ENCODE data around the gene GRK4.

GRK4 gene

DNA sequence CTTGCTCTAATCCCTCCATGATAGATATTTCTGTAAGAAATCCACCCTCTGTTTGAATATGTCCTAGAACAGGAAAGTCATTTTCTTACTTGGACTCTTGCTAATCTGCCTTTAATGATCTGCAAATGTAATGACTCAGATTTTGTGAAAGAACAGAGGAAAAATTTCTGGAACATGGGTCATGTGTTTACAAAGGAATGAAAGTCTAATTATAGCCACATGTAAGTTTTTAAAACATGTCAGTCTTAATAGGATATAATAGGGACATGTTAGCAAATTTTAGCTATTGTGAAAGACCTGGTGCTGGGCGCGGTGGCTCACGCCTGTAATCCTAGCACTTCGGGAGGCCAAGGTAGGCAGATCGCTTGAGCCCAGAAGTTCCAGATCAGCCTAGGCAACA is 47.6 kb downstream of the GRK4 start:
- no peak for DNase-seq (ENCODE audit: low spot score)

DNA sequence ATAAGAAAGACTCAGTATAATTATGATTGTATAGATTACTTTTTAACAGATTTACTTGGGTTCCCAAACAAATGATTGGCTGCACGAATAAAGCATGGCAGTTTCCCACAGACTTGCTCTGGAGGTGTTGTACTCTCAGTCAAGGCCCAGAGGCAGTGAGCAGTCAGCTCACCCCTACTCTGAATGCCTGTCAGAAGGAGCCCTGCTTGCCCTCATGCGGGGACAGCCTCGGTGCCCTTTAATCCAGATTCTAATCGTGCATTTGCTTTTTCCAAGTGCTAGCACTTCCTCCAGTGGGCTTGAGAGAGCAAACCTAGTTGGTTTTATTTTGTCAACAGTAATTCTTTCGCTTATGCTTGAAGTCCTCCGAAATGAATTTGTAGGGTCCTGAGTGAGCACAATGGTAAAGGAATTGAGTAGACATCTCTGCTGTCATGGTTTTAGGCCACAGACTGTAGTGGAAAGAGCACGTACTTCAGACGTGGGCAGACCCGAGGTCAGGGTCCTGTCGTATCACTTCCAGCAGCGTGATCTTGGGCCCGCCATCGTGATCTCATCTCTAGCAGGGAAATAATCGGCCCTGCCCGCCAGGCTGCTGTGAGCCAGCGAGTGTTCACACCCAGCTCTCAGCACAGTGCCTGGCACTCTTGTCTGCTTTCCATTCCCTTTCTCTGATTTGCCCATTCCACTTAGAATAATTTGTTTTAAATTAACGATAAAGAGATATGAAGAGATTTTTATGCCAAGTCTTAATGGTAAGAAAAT is 48.3 kb downstream of the GRK4 start:
- no peak for DNase-seq (ENCODE audit: low spot score)

DNA sequence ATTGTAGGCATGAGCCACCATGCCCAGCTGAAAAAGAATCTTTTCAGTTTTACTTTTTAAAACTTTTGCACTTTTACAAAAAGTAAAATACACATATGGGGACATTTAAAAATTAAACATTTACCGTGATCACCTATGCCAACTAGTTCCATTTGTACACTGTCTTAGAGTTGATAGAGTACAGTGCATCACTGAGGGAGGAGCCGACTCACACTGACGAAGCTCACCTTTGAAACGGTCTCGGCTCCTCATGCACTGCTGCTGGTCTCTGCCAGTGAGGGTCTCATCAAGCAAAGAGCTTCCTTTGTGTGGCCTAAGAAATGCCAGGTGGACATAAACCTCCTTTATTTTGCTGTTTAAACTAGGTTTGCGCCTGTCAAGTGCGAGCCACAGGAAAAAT is 50.0 kb downstream of the GRK4 start:
- DNase-seq (ENCODE audit: low spot score) = no peak

GRCh38 chr4:3013839-3014350 is 50.5 kb downstream of the GRK4 start:
- DNase-seq (ENCODE audit: low spot score) = peak; percentile 52

DNA sequence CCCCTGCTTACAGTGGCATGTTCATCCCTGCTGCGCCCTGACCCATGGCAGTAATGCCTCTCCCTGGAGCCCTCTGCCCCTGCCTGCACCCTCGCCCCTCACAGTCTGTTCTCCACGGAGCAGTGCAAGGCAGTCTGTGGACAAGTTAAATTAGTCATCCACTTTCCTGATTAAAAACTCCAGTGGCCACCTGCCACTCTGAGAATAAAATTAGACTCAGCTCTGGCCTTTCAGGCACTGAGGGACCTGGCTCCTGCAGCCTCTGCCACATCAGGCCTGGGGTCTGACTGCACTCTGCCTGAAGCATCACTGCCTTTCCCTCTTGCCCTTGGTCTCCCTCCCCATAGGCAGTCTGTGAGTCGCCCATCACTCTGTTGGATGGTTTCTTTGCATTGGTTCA is 53.6 kb downstream of the GRK4 start:
- DNase-seq (ENCODE audit: low spot score) = no peak

- DNase-seq (ENCODE audit: low spot score) = no peak
Observed at GRCh38 chr4:3017504-3017903, 54.1 kb downstream of the GRK4 start.

DNA sequence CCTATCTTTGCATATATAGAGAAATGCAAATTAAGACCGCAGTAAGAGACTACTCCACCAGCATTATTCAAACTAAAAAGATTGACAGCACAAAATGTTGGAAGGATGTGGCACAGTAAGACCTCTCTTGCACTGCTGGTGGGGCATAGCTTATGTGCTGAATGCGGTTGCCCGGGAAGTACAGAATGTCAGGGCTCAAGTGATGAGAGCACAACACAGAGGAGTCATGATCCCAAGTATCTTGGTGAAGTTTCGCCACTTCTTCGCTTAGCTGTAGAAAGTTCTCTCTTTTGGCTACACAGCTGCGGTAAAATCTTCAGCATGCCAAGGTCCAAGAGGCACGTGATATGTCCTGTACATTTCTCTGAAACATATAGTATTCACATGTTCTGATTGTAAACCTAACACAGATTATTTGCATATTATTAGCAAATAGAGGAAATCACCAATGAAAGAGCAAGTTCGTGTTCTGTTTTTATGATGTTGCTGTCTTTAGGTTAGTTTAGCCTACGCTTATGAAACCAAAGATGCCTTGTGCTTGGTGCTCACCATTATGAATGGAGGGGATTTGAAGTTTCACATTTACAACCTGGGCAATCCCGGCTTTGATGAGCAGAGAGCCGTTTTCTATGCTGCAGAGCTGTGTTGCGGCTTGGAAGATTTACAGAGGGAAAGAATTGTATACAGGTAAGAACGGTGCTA is 55.9 kb downstream of the GRK4 start:
- DNase-seq (ENCODE audit: low spot score) = no peak

- no peak for DNase-seq (ENCODE audit: low spot score)
Observed at GRCh38 chr4:3021127-3021526, 57.8 kb downstream of the GRK4 start.

- DNase-seq (ENCODE audit: low spot score) = no peak
Observed at GRCh38 chr4:3021627-3022026, 58.3 kb downstream of the GRK4 start.

GRCh38 chr4:3022112-3022511 is 58.7 kb downstream of the GRK4 start:
- no peak for DNase-seq (ENCODE audit: low spot score)

DNA sequence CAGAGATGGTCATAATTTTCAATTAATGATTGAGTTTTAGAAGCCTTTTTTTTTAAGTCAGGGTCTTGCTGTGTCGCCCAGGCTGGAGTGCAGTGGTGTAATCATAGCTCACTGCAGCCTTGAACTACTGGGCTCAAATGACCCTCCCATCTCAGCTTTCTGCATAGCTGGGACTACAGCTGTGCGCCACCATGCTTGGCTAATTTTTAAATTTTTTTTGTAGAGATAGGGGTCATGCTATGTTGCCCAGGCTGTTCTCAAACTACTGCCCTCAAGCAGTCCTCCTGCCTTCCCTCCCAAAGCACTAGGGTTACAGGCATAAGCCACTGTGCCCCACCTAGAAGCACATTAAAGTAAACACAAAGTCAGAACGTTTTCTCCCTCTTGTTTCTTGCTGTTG is 59.3 kb downstream of the GRK4 start:
- no peak for DNase-seq (ENCODE audit: low spot score)

DNA sequence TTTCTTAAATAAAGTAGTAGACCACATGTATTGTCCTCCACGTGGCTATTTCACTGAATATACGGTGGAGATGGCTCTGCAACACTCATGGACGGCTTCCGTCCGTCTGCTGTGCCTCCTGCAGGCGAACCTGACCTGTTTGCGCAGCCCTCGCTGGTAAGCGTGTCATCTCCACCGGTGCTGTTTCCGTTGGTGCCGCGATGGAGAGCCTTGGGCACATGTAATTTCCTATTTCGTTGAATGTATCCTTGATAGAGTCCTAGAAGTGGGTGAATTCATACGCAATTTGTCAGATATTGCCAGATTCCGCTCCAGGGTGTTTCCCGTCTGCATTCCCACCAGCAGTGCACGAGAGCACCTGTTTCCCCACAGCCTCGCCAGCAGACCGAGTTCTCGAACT is 62.5 kb downstream of the GRK4 start:
- no peak for DNase-seq (ENCODE audit: low spot score)

- no peak for DNase-seq (ENCODE audit: low spot score)
Observed at GRCh38 chr4:3026540-3026939, 63.2 kb downstream of the GRK4 start.

DNA sequence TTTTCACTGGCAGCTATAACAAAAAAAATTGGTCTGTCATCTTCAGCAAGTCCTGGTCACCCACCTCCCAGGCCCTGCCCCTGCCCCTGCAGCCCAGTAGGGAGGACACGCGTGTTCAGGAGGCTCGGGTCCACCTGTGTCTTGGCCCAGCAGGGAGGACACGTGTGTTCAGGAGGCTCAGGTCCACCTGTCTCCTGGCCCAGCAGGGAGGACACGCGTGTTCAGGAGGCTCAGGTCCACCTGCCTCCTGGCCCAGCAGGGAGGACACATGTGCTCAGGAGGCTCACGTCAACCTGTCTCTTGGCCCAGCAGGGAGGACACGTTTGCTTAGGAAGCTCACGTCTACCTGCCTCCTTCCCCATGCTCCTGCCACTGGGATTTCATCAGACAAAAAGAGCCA is 66.1 kb downstream of the GRK4 start:
- DNase-seq (ENCODE audit: low spot score) = no peak

GRCh38 chr4:3030566-3031356 is 67.4 kb downstream of the GRK4 start:
- no peak for DNase-seq (ENCODE audit: low spot score)

GRCh38 chr4:3031357-3032082 is 68.1 kb downstream of the GRK4 start:
- no peak for DNase-seq (ENCODE audit: low spot score)

- DNase-seq (ENCODE audit: low spot score) = no peak
Observed at GRCh38 chr4:3034231-3034630, 70.9 kb downstream of the GRK4 start.

DNA sequence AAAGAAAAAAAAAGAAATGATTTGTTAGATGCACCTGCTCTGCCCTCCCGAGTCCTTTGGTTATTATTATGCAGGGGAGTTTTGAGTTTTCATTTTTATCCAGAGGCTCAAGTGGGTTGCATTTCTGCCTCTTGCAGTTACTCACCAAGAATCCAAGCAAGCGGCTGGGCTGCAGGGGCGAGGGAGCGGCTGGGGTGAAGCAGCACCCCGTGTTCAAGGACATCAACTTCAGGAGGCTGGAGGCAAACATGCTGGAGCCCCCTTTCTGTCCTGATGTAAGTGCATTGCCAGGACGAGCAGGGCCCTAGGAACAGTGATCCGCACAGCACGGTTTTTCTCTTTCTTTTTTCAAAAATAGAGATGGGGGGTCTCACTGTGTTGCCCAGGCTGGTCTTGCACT is 71.9 kb downstream of the GRK4 start:
- no peak for DNase-seq (ENCODE audit: low spot score)

DNA sequence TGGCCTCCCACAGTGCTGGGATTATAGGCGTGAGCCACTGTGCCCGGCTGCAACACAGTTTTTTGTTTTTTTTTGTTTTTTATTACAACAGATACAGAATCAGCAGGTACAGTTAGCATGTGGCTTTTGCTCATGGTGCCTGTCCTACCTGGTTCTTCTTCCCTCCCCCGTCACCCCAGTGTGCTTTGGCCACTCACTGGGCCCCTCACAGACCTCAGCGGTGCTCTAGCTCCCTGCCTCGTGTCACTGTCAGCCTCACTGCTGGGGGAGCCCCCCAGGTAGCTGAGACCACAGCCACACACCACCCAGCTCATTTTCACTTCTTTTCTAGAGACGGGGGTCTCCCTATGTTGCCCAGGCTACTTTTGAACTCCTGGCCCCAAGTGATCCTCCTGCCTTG is 72.3 kb downstream of the GRK4 start:
- no peak for DNase-seq (ENCODE audit: low spot score)

DNA sequence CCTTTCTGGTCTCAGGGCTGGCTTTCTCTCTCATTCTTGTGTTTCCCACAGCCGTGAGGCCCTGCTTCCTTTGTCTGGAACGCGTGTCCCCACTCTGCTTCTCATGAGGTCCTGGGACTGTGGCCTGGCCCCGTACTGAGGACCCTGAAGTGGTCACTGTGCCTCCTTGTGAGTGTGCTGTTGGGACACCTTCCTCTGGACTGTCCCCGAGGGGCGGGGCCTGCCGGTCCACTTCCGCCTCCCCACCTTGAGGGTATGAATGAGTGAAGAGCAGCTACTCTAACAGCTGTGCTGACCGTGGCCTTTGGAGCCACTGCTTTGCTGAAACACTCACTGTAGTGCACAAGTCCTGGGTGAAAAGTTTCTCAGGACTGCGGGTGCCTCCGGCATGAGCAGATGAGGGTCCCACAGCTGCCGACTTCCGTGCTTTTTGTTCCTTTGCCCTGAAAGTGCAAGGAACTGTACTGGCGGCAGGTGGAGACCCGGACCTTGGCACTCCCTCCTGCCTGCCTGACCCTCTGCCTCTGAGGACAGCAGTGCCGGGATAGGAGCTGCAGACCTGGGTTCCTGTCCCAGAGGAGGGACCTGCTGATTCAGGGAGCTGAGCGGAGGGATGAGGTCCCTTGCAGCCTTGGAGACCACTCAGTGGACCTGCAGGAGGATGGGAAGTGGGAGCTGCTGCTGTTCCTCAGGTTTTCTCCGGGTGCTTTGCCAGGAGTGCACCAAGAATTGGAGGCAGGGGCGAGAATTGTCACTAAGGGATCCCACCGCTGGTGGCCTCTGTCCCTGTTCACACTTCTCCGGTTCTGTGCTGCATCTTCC is 73.0 kb downstream of the GRK4 start:
- DNase-seq (ENCODE audit: low spot score) = no peak

DNA sequence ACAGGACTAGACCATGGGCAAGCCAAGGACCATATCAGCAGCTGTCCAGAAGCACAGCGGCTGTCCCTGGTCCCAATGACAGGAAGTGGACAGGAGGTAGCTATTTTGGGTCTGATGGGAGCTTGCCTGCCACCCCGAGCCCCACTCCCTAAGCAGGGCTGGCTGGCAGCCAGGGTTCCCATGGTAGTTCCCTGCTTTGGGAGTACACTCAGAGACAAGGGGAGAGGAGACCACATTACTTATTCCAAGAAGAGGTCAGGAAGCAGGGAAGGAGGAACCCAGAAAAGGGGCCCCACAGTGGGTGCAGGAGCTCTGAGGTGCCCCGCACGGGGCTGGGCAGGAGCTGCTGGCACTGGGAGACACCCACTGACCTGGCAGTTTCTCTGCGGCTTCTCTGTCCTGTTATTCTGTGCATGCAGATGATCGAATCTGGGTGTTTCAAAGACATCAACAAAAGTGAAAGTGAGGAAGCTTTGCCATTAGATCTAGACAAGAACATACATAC is 74.6 kb downstream of the GRK4 start:
- no peak for DNase-seq (ENCODE audit: low spot score)
